ENCODE data around the gene RBFOX2.
"Not testable (repeated sequence)": the region's sequence is repeated elsewhere in the genome, so short reads cannot be mapped to it uniquely, and the experiment has no call there.

The RBFOX2 gene

GRCh38 chr22:35703861-35704584, 324.6 kb downstream of the RBFOX2 start:
- no peak for DNase-seq (ENCODE audit: low read depth, low spot score)

GRCh38 chr22:35699852-35700251, 328.8 kb downstream of the RBFOX2 start:
- not testable (repeated sequence) for DNase-seq (ENCODE audit: low read depth, low spot score)

GRCh38 chr22:35697142-35697541, 331.5 kb downstream of the RBFOX2 start:
- no peak for DNase-seq (ENCODE audit: low read depth, low spot score)

GRCh38 chr22:35695202-35695601, 333.4 kb downstream of the RBFOX2 start:
- DNase-seq (ENCODE audit: low read depth, low spot score), result no peak

- DNase-seq (ENCODE audit: low read depth, low spot score), result no peak
These were observed 338.6 kb downstream of the RBFOX2 start for GRCh38 chr22:35690001-35690400.

- no peak for DNase-seq (ENCODE audit: low read depth, low spot score)
These were observed 339.5 kb downstream of the RBFOX2 start for GRCh38 chr22:35688913-35689675.
